K562 (cell line): ENCODE data around the gene SLC22A23. TPM values are rescaled to one million over a fixed set of nuclear protein-coding genes. Genes with fewer than 3 reads are reported as not detected.

ENCODE experiments used
- BMI1 ChIP-seq: fragments of 150-350 bp; IDR thresholded peaks from 2 replicates; pipeline ENCODE4 v1.6.1; 2014; ENCODE audit warnings: low read length
- BRD4 ChIP-seq: fragments of 200-600 bp; sonication (generic); IDR thresholded peaks from 2 replicates; pipeline ENCODE4 v1.6.1; 2017; ENCODE audit warnings: inconsistent platforms
- BRF2 ChIP-seq: IDR thresholded peaks from 3 replicates; pipeline ENCODE4 v1.6.1; 2011; ENCODE audit warnings: borderline replicate concordance, mild to moderate bottlenecking; ENCODE audit not compliant: insufficient read length, insufficient read depth
- DEAF1 ChIP-seq: fragments of 450-650 bp; formaldehyde crosslinking; IDR thresholded peaks from 2 replicates; pipeline ENCODE4 v1.4.0; 2020; ENCODE audit warnings: mild to moderate bottlenecking, moderate library complexity
- HDAC3 ChIP-seq: fragments of 450-650 bp; IDR thresholded peaks from 2 replicates; pipeline ENCODE4 v1.6.1; 2018; ENCODE audit warnings: borderline replicate concordance, mild to moderate bottlenecking, moderate library complexity; ENCODE audit not compliant: partially characterized antibody
- LARP7 ChIP-seq: fragments of 450-650 bp; IDR thresholded peaks from 2 replicates; pipeline ENCODE4 v1.6.1; 2016
- MAFG ChIP-seq: fragments of 450-650 bp; conservative IDR thresholded peaks from 2 replicates; pipeline ENCODE4 v1.6.1; 2016; ENCODE audit warnings: missing genetic modification characterization, missing compliant biosample characterization
- PHF8 ChIP-seq: fragments of 200-600 bp; sonication (generic); IDR thresholded peaks from 2 replicates; pipeline ENCODE4 v1.6.1; 2012; ENCODE audit warnings: mixed run types, mild to moderate bottlenecking, inconsistent platforms, low read length, moderate library complexity, borderline replicate concordance
- RBM34 ChIP-seq: fragments of 200-400 bp; formaldehyde crosslinking; IDR thresholded peaks from 2 replicates; pipeline ENCODE4 v1.6.1; 2018; ENCODE audit warnings: low read length, borderline replicate concordance; ENCODE audit not compliant: insufficient read depth
- SMC3 ChIP-seq: conservative IDR thresholded peaks from 2 replicates; pipeline ENCODE4 v1.6.1; 2011; ENCODE audit warnings: low read depth, low read length, improper control_type of control experiment; ENCODE audit not compliant: insufficient read depth
- TCF3 ChIP-seq: sonication (generic); formaldehyde crosslinking; IDR thresholded peaks from 2 replicates; pipeline ENCODE4 v1.4.0; 2020; ENCODE audit warnings: mild to moderate bottlenecking, missing genetic modification reagents
- TFE3 ChIP-seq: fragments of 450-650 bp; formaldehyde crosslinking; IDR thresholded peaks from 2 replicates; pipeline ENCODE4 v1.4.0; 2020; ENCODE audit warnings: mild to moderate bottlenecking, mixed read lengths
- ZFP36 ChIP-seq: fragments of 150-350 bp; IDR thresholded peaks from 2 replicates; pipeline ENCODE4 v1.6.1; 2018; ENCODE audit warnings: low read length, low read depth; ENCODE audit not compliant: partially characterized antibody
- ZNF318 ChIP-seq, 2 experiments: fragments of 450-650 bp; IDR thresholded peaks; 2 replicates each; pipeline ENCODE4 v1.6.1; 2016; ENCODE audit warnings: mild to moderate bottlenecking in 2 of 2, borderline replicate concordance in 1 of 2, low read depth in 1 of 2, moderate library complexity in 1 of 2
- ZNF324 ChIP-seq: fragments of 250-450 bp; sonication (Bioruptor Pico); IDR thresholded peaks from 2 replicates; pipeline ENCODE4 v1.4.0; 2020; ENCODE audit warnings: mild to moderate bottlenecking
- ZNF57 ChIP-seq: fragments of 450-650 bp; formaldehyde crosslinking; IDR thresholded peaks from 2 replicates; pipeline ENCODE4 v1.4.0; 2020; ENCODE audit warnings: mild to moderate bottlenecking, moderate library complexity
- polyA plus RNA-seq, 8 experiments: library from polyadenylated mRNA; depleted of rRNA in 4 of 8; stranded (reverse) in 5 of 8; unstranded in 3 of 8; fragments of >200 nt; fragmentation: Nextera tagmentation in 2 of 8; fragmentation: Illumina TruSeq in 1 of 8; extraction: Ambion mirVana in 2 of 8; extraction: Trizol in 1 of 8; gene quantifications; 2 replicates each; pipeline versions ENCODE4 v1.2.1 to v1.2.3, GENCODE V29; 2011 to 2014; ENCODE audit warnings: inconsistent platforms in 1 of 8, missing spikeins in 1 of 8
- total RNA-seq, 7 experiments: library from RNA; depleted of rRNA in 6 of 7; stranded (reverse); fragments of >200 nt in 6 of 7; fragmentation: Illumina TruSeq in 2 of 7; extraction: Trizol in 2 of 7; gene quantifications; 2 replicates each; pipeline versions ENCODE4 v1.2.1 to v1.2.3, GENCODE V29; 2011 to 2021; ENCODE audit warnings: low replicate concordance in 1 of 7

The SLC22A23 gene
- total and polyA plus RNA-seq, 9 of the 15 experiments (the other 6 are each of a cell fraction or from before 2014, with no cell fraction given): 0.30 to 8.7 (median 2.5) TPM

- TF ChIP-seq LARP7: no peak
- peak; percentile 54 for TF ChIP-seq HDAC3
- peak; percentile 80 for TF ChIP-seq MAFG
- peak; percentile 4 for TF ChIP-seq ZFP36
- TF ChIP-seq ZNF57 (CRISPR knock-in tag): no peak
- TF ChIP-seq TFE3 (CRISPR knock-in tag): no peak
- peak; percentile 58 for TF ChIP-seq TCF3 (CRISPR knock-in tag)
- no peak for TF ChIP-seq BRD4
- TF ChIP-seq DEAF1 (CRISPR knock-in tag): no peak
- no peak for TF ChIP-seq RBM34
- TF ChIP-seq SMC3: no peak
- no peak for TF ChIP-seq ZNF324 (CRISPR knock-in tag)
- TF ChIP-seq ZNF318 (IDR thresholded peaks at IDR 0.05; ENCODE audit: borderline replicate concordance in 1 of 2, low read depth in 1 of 2): 0 out of 4 replicates have a peak, but pooled peaks of 1 of the 2 experiments have one; percentile 60
- no peak for TF ChIP-seq BMI1
- TF ChIP-seq BRF2: no peak
- TF ChIP-seq PHF8: no peak
Measured at GRCh38 chr6:3383525-3383924, 73.3 kb downstream of the SLC22A23 start (continued).
